Karpas-422 (cell line): ENCODE data around the gene ZSCAN22. TPM values are rescaled to one million over a fixed set of nuclear protein-coding genes. Genes with fewer than 3 reads are reported as not detected.
A peak's percentile ranks its signal among the peaks of the same experiment; 100 is the strongest.

Experiments
- DNase-seq: peaks from one replicate; pipeline ENCODE4 v3.0.0-alpha.2; 2015
- H2AFZ ChIP-seq: fragments of 200-600 bp; sonication (generic); 2 replicates; pipeline ENCODE4 v1.6.1; 2014; ENCODE audit warnings: antibody characterized with exemption, low read length, mixed read lengths
- H3K27ac ChIP-seq: fragments of 200-600 bp; sonication (generic); 2 replicates; pipeline ENCODE4 v1.5.1; 2014; ENCODE audit warnings: mild to moderate bottlenecking, low read length, moderate library complexity
- H3K27me3 ChIP-seq: fragments of 200-600 bp; sonication (generic); 2 replicates; pipeline ENCODE4 v1.6.1; 2014; ENCODE audit warnings: low read length, mixed read lengths
- H3K36me3 ChIP-seq: fragments of 200-600 bp; sonication (generic); 2 replicates; pipeline ENCODE4 v1.6.1; 2014; ENCODE audit warnings: low read length, mixed read lengths; ENCODE audit not compliant: insufficient read depth
- H3K4me1 ChIP-seq: fragments of 200-600 bp; sonication (generic); 2 replicates; pipeline ENCODE4 v1.6.1; 2014; ENCODE audit warnings: mild to moderate bottlenecking, low read length, mixed read lengths
- H3K4me2 ChIP-seq: fragments of 200-600 bp; sonication (generic); 2 replicates; pipeline ENCODE4 v1.6.1; 2014; ENCODE audit warnings: low read length, low read depth, mild to moderate bottlenecking; ENCODE audit not compliant: poor library complexity, severe bottlenecking
- H3K4me3 ChIP-seq: fragments of 200-600 bp; sonication (generic); 2 replicates; pipeline ENCODE4 v1.5.1; 2014; ENCODE audit warnings: mild to moderate bottlenecking, antibody characterized with exemption, low read length, mixed read lengths
- H3K79me2 ChIP-seq: fragments of 200-600 bp; sonication (generic); 2 replicates; pipeline ENCODE4 v1.6.1; 2014; ENCODE audit warnings: mild to moderate bottlenecking, low read length, mixed read lengths
- H3K9ac ChIP-seq: fragments of 200-600 bp; sonication (generic); 2 replicates; pipeline ENCODE4 v1.6.0; 2014; ENCODE audit warnings: low read length
- H3K9me2 ChIP-seq: fragments of 200-600 bp; sonication (generic), shearing (Covaris generic); replicated peaks from 2 replicates; pipeline ENCODE4 v1.6.0; 2014; ENCODE audit warnings: mild to moderate bottlenecking, low read length, moderate library complexity; ENCODE audit not compliant: insufficient read depth
- H3K9me3 ChIP-seq: fragments of 300-700, 200-600 bp; sonication (generic); 2 replicates; pipeline ENCODE4 v1.6.1; 2014; ENCODE audit warnings: low read length, mixed read lengths
- H4K20me1 ChIP-seq: fragments of 200-600 bp; sonication (generic); 2 replicates; pipeline ENCODE4 v1.6.1; 2014; ENCODE audit warnings: mild to moderate bottlenecking, antibody characterized with exemption, low read length, low read depth; ENCODE audit not compliant: insufficient read depth
- total RNA-seq: library from RNA; depleted of rRNA; stranded (reverse); fragments of >200 nt; shearing (Covaris generic); gene quantifications from 2 replicates; pipeline ENCODE4 v1.2.3, GENCODE V29; 2014; ENCODE audit warnings: low replicate concordance

The ZSCAN22 gene
- total RNA-seq, 1 experiment from 2014 or later = 5.3 TPM

DNA sequence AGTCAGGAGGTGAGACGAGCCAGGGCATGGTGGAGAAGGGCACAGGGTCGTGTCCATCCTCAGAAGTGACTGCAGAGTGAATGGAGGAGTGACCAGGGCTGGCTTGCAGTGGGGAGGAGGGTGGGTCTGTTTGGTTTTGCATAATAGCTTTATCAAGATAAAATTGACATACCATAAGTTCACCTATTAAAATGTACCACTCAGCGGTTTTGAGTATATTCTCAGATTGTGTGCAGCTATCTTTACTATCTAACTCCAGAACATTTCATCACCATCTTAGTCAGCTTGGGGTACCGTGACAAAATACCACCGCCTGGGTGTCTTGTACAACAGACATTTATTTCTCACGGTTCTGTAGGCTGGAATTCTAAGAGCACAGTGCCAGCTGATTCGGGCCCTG, 34.9 kb upstream of the ZSCAN22 start:
- H2AFZ ChIP-seq = no peak overlapping the region
- no peak overlapping the region for H3K4me3 ChIP-seq
- no peak for DNase-seq
- H3K4me2 ChIP-seq = no peak overlapping the region
- H3K79me2 ChIP-seq = peaks cover 68% of the 10 kb centered on the region
- peaks cover 51% of the 10 kb centered on the region for H3K9me3 ChIP-seq
- H3K9me2 ChIP-seq = no peaks in the 10 kb centered on the region
- no peaks in the 10 kb centered on the region for H3K27me3 ChIP-seq
- no peaks in the 10 kb centered on the region for H3K4me1 ChIP-seq
- no peak overlapping the region for H3K9ac ChIP-seq
- H3K36me3 ChIP-seq = peaks cover 94% of the 10 kb centered on the region
- no peak overlapping the region for H3K27ac ChIP-seq
- no peaks in the 10 kb centered on the region for H4K20me1 ChIP-seq

DNA sequence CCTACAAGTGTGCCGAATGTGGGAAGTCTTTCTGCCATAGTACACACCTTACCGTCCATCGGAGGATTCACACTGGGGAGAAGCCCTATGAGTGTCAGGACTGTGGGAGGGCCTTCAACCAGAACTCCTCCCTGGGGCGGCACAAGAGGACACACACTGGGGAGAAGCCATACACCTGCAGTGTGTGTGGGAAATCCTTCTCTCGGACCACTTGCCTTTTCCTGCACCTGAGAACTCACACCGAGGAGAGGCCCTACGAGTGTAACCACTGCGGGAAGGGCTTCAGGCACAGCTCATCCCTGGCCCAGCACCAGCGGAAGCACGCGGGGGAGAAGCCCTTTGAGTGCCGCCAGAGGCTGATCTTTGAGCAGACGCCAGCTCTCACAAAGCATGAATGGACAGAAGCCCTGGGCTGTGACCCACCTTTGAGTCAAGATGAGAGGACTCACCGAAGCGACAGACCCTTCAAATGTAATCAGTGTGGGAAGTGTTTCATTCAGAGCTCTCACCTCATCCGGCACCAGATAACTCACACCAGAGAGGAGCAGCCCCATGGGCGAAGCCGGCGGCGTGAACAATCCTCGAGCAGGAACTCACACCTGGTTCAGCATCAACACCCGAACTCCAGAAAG, 31.9 kb upstream of the ZSCAN22 start:
- Histone ChIP-seq H3K4me1 (no peaks in the 10 kb centered on the region), H2AFZ (no peak overlapping the region), H3K9me3 (peaks cover 49% of the 10 kb centered on the region), H3K9ac (no peak overlapping the region), H3K9me2 (no peaks in the 10 kb centered on the region), H4K20me1 (no peaks in the 10 kb centered on the region), H3K79me2 (peaks cover 77% of the 10 kb centered on the region), H3K36me3 (peaks cover 90% of the 10 kb centered on the region), H3K27me3 (no peaks in the 10 kb centered on the region), H3K27ac (no peak overlapping the region), H3K4me2 (no peak overlapping the region), H3K4me3 (no peak overlapping the region)
- DNase-seq = no peak

DNA sequence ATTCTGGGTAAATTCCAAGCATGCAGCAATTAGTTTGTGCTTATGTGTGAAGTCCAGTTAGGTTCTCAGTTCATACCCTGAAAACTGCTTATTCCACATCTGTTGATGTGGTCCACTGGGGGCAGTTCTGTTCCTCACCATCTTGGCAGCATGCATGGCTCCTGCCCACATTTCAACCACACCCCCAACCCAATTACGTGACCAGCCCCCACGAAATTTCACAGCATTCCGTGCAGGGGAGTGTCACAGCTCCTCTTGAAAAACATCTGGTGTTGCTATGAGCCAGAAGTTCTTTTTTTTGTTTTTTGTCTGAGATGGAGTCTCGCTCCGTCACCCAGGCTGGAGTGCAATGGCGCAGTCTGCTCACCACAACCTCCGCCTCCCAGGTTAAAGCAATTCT, 30.7 kb upstream of the ZSCAN22 start:
- H3K4me2 ChIP-seq = no peak overlapping the region
- H3K4me3 ChIP-seq = no peak overlapping the region
- peaks cover 93% of the 10 kb centered on the region for H3K36me3 ChIP-seq
- H2AFZ ChIP-seq = no peak overlapping the region
- peaks cover 49% of the 10 kb centered on the region for H3K9me3 ChIP-seq
- H3K4me1 ChIP-seq = no peaks in the 10 kb centered on the region
- DNase-seq = no peak
- no peak overlapping the region for H3K9ac ChIP-seq
- peaks cover 87% of the 10 kb centered on the region for H3K79me2 ChIP-seq
- H3K9me2 ChIP-seq = no peaks in the 10 kb centered on the region
- H3K27ac ChIP-seq = no peak overlapping the region
- H4K20me1 ChIP-seq = no peaks in the 10 kb centered on the region
- no peaks in the 10 kb centered on the region for H3K27me3 ChIP-seq

DNA sequence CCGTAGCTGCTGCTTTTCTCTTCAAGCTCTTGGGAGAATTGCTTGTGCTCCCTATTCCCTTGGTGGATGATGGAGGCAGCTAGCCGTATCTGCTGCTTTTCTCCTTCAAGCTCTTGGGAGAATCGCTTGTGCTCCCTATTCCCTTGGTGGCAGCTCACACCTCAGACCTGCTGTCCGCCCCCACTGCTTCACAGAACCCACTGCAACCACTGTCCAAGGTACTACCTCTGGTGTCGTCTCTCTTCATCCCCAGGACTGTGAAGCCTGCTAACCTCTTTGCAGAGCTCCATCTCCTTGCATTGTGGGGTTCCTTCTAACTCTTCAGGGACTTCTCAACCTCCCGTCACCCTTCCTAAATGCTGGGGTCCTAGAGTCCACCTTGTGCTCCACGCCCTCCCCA, 26.2 kb upstream of the ZSCAN22 start:
- Histone ChIP-seq H3K4me1 (peaks cover 9% of the 10 kb centered on the region), H3K9me3 (peaks cover 12% of the 10 kb centered on the region; the same call in 1 of the 2 replicates), H3K27me3 (no peaks in the 10 kb centered on the region), H3K36me3 (peaks cover 72% of the 10 kb centered on the region), H3K4me3 (no peak overlapping the region), H3K4me2 (no peak overlapping the region), H3K9ac (no peak overlapping the region), H4K20me1 (no peaks in the 10 kb centered on the region), H3K79me2 (peaks cover 71% of the 10 kb centered on the region), H3K9me2 (no peaks in the 10 kb centered on the region), H3K27ac (no peak overlapping the region), H2AFZ (no peak overlapping the region)
- DNase-seq = no peak

DNA sequence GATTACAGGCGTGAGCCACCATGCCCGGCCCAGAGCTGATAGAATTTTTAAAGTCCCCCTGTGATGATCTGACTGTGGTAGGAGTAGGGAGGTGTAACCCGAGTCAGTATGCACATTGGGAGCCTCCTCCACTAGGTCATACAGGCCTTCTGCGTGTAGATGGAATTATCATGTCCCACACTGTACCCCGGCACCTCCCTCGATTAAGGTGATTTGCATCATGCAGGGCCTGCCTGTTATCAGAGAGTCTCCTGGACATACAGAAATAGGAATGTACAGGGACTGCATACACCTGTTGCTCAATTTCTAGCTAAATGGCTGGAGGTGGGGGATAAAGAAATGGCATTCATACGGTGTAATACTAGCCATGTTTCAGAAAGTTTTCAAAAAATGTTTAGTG, 22.5 kb upstream of the ZSCAN22 start:
- peaks cover 19% of the 10 kb centered on the region for H3K4me1 ChIP-seq
- H3K79me2 ChIP-seq = peaks cover 77% of the 10 kb centered on the region
- DNase-seq = no peak
- H3K36me3 ChIP-seq = peaks cover 74% of the 10 kb centered on the region
- peak overlapping the region; percentile 92 for H3K4me3 ChIP-seq
- peaks cover 20% of the 10 kb centered on the region for H3K9me3 ChIP-seq
- H3K9me2 ChIP-seq = no peaks in the 10 kb centered on the region
- H3K9ac ChIP-seq = peak overlapping the region; percentile 58; the same call in 1 of the 2 replicates
- H3K27me3 ChIP-seq = no peaks in the 10 kb centered on the region
- peak overlapping the region; percentile 67 for H3K4me2 ChIP-seq
- peak overlapping the region; percentile 15 for H3K27ac ChIP-seq
- no peak overlapping the region for H2AFZ ChIP-seq
- no peaks in the 10 kb centered on the region for H4K20me1 ChIP-seq

DNA sequence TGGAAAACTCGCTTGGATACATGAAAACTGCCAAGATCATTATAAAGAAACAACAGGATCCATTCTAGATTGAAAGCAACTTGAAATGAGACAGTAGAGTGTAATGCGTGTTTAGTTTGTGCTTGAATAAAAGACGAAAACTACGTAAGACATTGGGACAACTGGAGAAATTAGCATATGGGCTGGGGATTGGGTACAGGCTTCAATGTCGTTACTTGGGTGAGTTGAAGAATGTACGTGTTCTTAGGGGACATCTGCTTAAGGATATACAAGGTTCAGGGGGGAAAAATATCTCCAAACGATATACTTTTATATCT, 22.1 kb upstream of the ZSCAN22 start:
- H3K9me2 ChIP-seq = no peaks in the 10 kb centered on the region
- peaks cover 80% of the 10 kb centered on the region for H3K79me2 ChIP-seq
- peak overlapping the region; percentile 67 for H3K4me2 ChIP-seq
- H3K4me3 ChIP-seq = peak overlapping the region; percentile 92
- peak overlapping the region; percentile 15 for H3K27ac ChIP-seq
- peaks cover 19% of the 10 kb centered on the region for H3K4me1 ChIP-seq
- no peak for DNase-seq
- no peaks in the 10 kb centered on the region for H3K27me3 ChIP-seq
- peak overlapping the region; percentile 78 for H2AFZ ChIP-seq
- no peaks in the 10 kb centered on the region for H4K20me1 ChIP-seq
- peak overlapping the region; percentile 58 for H3K9ac ChIP-seq
- peaks cover 77% of the 10 kb centered on the region for H3K36me3 ChIP-seq
- peaks cover 25% of the 10 kb centered on the region for H3K9me3 ChIP-seq

DNA sequence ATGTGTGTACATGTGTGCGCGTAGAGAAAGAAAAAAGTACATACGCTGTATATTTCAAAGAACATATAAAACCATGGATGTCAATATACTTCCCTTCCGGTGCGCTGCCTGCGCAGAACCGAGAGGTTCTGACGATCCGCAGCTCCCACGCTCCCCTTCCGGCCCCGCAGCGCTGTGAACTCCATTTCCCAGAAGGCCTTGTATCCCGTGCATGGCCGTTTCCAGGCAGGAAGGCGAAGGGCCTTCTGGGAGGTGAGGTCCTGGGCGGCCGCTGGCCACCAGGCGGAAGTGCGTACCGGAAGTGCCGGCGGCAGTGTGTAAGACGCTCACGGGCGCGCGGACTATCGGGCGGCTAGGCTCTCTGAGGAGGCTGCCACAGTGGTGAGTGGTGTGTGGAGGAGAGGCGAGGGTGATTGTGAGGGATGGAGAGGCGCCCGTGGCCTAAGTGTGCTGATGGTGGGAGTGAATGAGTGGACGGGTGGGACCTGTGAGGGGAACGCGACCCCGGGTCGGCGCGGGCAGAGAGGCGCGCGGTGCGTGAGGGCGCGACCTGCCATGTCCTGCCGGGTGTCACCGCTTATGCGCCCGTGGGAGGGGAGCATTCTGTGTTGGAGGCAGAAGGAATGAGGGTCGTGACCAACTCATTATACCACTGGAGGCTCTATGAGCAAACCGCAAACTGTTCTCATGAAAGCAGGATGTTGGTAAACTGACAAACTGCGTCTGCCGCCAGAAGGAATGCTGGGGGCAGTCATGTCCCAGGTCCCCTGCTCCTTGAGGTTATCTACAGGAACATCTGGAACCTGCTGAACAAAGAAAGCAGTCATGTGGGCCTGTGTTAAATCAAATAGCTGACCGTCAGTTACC, 21.5 kb upstream of the ZSCAN22 start, which contains the start of gene ERVK3-1:
Gene ERVK3-1 (plus strand): TSS at position 313 of the 867 bp plus-strand sequence. CDS start 6,792 bp downstream, outside the sequence.
- H4K20me1 ChIP-seq = no peaks in the 10 kb centered on the region
- H3K4me1 ChIP-seq = peaks cover 19% of the 10 kb centered on the region
- peaks cover 75% of the 10 kb centered on the region for H3K79me2 ChIP-seq
- H3K9me2 ChIP-seq = no peaks in the 10 kb centered on the region
- peak within 1 kb of the TSS; percentile 16 for H3K27ac ChIP-seq
- peak within 1 kb of the TSS; percentile 92 for H3K4me3 ChIP-seq
- peaks cover 23% of the 10 kb centered on the region for H3K9me3 ChIP-seq
- H3K4me2 ChIP-seq = peak within 1 kb of the TSS; percentile 67
- no peaks in the 10 kb centered on the region for H3K27me3 ChIP-seq
- DNase-seq = peak; percentile 100
- H3K36me3 ChIP-seq = peaks cover 76% of the 10 kb centered on the region
- peak within 1 kb of the TSS; percentile 78 for H2AFZ ChIP-seq
- peak within 1 kb of the TSS; percentile 84 for H3K9ac ChIP-seq

DNA sequence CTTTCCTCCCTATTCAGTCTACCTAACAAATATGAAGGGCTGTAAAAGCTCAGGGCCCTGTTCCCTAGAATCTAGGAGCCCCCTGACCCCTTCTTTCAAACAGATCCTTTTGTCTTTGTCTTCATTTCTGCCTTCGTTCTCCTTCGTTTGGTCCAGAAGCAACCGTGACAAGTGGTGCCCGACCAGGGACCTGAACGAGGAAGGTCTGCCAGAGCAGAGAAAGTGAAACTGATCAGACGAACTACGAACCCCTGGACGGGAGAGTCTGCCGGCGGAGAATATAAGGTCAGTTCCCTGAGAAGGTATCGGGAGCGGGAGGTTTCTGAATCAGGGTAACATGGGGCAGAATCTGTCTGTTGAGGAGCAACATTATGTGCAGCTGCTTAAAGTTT, 20.9 kb upstream of the ZSCAN22 start:
- Histone ChIP-seq H2AFZ (no peak overlapping the region), H3K4me3 (peak overlapping the region; percentile 92), H3K4me2 (peak overlapping the region; percentile 67), H3K9ac (peak overlapping the region; percentile 84), H3K27ac (no peak overlapping the region; the same call in 1 of the 2 replicates), H3K27me3 (no peaks in the 10 kb centered on the region), H3K36me3 (peaks cover 70% of the 10 kb centered on the region), H3K9me3 (peaks cover 23% of the 10 kb centered on the region), H3K4me1 (peaks cover 19% of the 10 kb centered on the region), H3K9me2 (no peaks in the 10 kb centered on the region), H3K79me2 (peaks cover 70% of the 10 kb centered on the region), H4K20me1 (no peaks in the 10 kb centered on the region)
- no peak for DNase-seq
